Adipose tissue (tissue), 3 donors: ENCODE results near the gene HEPACAM. TPM values are rescaled to one million over a fixed set of nuclear protein-coding genes. Genes with fewer than 3 reads are reported as not detected.

Source experiments
- H3K27ac ChIP-seq: one replicate; pipeline ENCODE4 v1.5.1; 2013; ENCODE audit warnings: low read depth, low read length
- WGBS, 3 donors: extraction: QIAGEN DNeasy Blood & Tissue Kit; methylation state at CpG; one replicate each; pipeline ENCODE4 v1.1.7; 2013; 5-methylcytosine and 5-hydroxymethylcytosine counted together
- polyA plus RNA-seq, 3 donors: library from polyadenylated mRNA; stranded (reverse); fragments of 200-250 nt; gene quantifications; one replicate each; pipeline ENCODE4 v1.2.3, GENCODE V29; 2013
- donor health status: healthy with polysubstance abuse.
- donor health status: Bipolar disorder and iron deficiency.
- donor health status: healthy.

The HEPACAM gene
- polyA plus RNA-seq, 3 donors: 2.6 to 19.6 (median 4.7) TPM

- WGBS, 3 donors: 44 to 56% (median 48%) methylated on average over 12 of the region's 12 CpGs
- no peak overlapping the region for H3K27ac ChIP-seq
These were observed 44.4 kb downstream of the HEPACAM start for GRCh38 chr11:124891373-124891861.

- no peak overlapping the region for H3K27ac ChIP-seq
- 51 to 56% (median 56%) methylated on average over 9 of the region's 9 CpGs for WGBS, 3 donors
These were observed 45.0 kb downstream of the HEPACAM start for GRCh38 chr11:124890683-124891372.

GRCh38 chr11:124890151-124890550 lies 45.7 kb downstream of the HEPACAM start:
- 72 to 81% (median 79%) methylated on average over 2 of the region's 2 CpGs for WGBS, 3 donors
- H3K27ac ChIP-seq: no peak overlapping the region

- 86 to 88% (median 88%) methylated on average over 2 of the region's 2 CpGs for WGBS, 3 donors
- no peak overlapping the region for H3K27ac ChIP-seq
These were observed 46.4 kb downstream of the HEPACAM start for GRCh38 chr11:124889191-124890091.

GRCh38 chr11:124887667-124888013 lies 48.2 kb downstream of the HEPACAM start:
- no peak overlapping the region for H3K27ac ChIP-seq
- WGBS, 3 donors: 74 to 82% (median 81%) methylated on average over 3 of the region's 3 CpGs

- 69 to 92% (median 88%) methylated on average over 11 to 12 of the region's 12 CpGs for WGBS, 3 donors
- no peak overlapping the region for H3K27ac ChIP-seq
These were observed 48.7 kb downstream of the HEPACAM start for GRCh38 chr11:124886978-124887666.

GRCh38 chr11:124886476-124886875 lies 49.4 kb downstream of the HEPACAM start:
- 76 to 92% (median 90%) methylated on average over 11 of the region's 11 CpGs for WGBS, 3 donors
- H3K27ac ChIP-seq: no peak overlapping the region

GRCh38 chr11:124884869-124885479 lies 50.9 kb downstream of the HEPACAM start:
- no peak overlapping the region for H3K27ac ChIP-seq
- 63 to 74% (median 70%) methylated on average over 5 of the region's 5 CpGs for WGBS, 3 donors

- no peak overlapping the region for H3K27ac ChIP-seq
- 90 to 100% (median 95%) methylated on average over 1 of the region's 1 CpG for WGBS, 3 donors
These were observed 51.5 kb downstream of the HEPACAM start for GRCh38 chr11:124884340-124884739.

GRCh38 chr11:124882339-124883071 lies 53.3 kb downstream of the HEPACAM start:
- 50 to 67% (median 61%) methylated on average over 11 of the region's 11 CpGs for WGBS, 3 donors
- H3K27ac ChIP-seq: no peak overlapping the region

GRCh38 chr11:124880958-124881357 lies 54.9 kb downstream of the HEPACAM start:
- no peak overlapping the region for H3K27ac ChIP-seq
- WGBS, 3 donors: 76 to 83% (median 76%) methylated on average over 3 of the region's 3 CpGs

GRCh38 chr11:124880290-124880611 lies 55.6 kb downstream of the HEPACAM start:
- H3K27ac ChIP-seq: no peak overlapping the region
- 52 to 67% (median 58%) methylated on average over 10 of the region's 10 CpGs for WGBS, 3 donors

- H3K27ac ChIP-seq: no peak overlapping the region
- 74 to 84% (median 75%) methylated on average over 16 of the region's 16 CpGs for WGBS, 3 donors
These were observed 56.2 kb downstream of the HEPACAM start for GRCh38 chr11:124879493-124880289.

- WGBS, 3 donors: 87 to 91% (median 88%) methylated on average over 11 of the region's 11 CpGs
- no peak overlapping the region for H3K27ac ChIP-seq
These were observed 56.9 kb downstream of the HEPACAM start for GRCh38 chr11:124878759-124879492.

- H3K27ac ChIP-seq: no peak overlapping the region
- 56 to 63% (median 60%) methylated on average over 16 to 17 of the region's 17 CpGs for WGBS, 3 donors
These were observed 57.7 kb downstream of the HEPACAM start for GRCh38 chr11:124877910-124878758.

GRCh38 chr11:124877631-124877909 lies 58.3 kb downstream of the HEPACAM start:
- H3K27ac ChIP-seq: no peak overlapping the region
- WGBS, 3 donors: 32 to 52% (median 40%) methylated on average over 10 of the region's 10 CpGs
